DMS79 (cell line): ENCODE data around the gene UBR3.
"Not testable (repeated sequence)": the region's sequence is repeated elsewhere in the genome, so short reads cannot be mapped to it uniquely, and the experiment has no call there.

Source experiments
- DNase-seq: peaks from one replicate; lab custom pipeline; 2025; lab: John Stamatoyannopoulos, UW

UBR3 gene

DNA sequence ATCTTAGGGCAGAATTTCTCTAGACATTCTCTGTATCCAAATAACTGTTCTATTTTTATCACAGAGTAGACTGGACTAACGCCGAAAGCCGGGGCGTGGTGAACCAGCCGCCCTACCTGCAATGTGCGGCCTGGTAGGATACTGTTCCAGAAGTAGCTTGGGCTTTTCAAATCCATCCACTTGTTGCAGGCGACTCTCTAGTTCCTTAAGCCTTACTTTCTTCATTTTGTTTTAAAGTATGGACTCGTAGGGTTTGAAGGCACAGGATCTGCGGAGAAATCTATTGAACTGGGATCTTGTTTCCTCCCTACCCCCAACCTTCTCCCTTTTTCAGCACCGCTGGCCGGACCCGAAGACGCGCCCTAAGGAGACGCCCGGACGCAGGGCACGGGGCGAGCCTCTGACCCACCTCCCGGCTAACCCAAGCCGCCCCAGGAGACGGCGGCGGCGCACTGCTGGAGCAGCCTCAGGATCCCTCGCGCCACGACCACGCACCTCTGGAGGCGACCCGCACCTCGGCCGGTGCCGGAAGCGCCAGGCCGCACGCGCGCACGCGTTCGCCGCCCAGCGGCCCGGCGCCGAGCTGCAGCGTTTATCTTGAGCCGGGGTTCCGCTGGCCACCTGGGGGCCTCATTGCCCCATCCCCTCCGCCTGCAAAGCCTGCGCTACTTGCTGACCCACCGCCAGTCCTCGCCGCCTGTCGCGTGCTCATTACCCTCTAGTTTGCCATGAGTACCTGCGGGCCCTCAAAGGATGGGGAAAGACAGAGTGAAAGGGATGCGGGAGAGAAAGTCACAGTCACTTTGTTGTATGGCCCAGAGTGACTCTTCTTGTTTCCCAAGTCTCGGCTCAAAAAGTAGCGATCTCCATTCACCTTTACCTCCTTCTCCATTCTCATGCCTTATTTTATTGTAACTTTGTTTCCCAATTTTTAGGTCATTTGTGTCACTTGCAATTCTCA is 2.6 kb upstream of the UBR3 start, which contains the start of gene METTL5:
Gene METTL5, minus strand, starts transcription at position 533 of the 961 bp plus-strand sequence. Its CDS starts 308 bp downstream, at position 225.
- DNase-seq: peak; percentile 50

DNA sequence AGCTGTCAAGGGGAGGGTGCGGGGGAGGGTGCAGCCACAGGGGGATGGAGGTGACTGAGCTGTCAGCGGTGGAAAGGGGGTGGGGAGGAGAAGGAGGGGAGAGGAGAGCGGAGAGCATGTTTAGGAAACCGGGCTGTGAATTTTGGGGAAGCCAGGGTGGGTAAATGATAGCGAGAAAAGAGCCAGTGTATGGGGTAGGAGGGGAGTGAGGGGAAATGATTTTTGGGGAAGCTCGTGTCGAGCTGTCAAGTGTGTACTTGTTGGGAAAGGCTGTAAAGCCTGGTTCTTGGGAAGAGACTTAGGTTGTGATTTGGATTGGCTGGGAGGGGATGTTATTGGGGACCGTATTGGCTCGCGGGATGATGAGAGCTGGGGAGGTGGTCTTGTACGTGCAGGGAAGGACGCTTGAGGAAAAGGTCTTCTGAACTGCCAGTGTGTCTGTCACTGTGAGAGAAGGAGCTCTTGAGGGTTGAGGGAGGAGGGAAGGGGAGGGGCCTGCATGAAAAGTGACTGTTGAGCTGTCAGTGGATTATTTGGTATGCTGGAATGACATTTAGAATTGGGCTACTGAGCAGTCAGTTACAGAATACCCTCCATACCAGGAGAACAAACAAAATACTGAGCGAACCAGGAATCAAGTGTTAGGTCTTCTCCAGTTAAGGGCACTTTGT is 1.0 kb downstream of the UBR3 start:
- DNase-seq: peak; percentile 17

DNA sequence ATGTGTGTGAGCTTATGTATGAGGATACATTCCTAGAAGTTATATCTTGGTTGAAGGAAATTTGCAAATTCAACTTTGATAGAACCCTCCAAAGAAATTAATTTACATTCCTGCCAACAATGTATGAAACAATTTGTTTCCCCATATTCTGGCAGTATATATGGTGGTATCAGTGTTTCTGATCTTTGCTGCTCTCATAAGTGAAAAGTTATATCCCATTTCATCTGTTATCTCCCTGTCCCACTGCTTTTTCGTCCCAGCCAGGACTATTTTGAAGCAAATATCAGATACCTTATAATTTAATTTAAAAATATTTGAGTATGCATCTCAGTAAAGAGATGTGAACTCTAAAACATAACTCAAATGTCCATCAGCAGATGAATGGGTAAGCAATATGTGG is 7.1 kb downstream of the UBR3 start:
- no peak for DNase-seq

DNA sequence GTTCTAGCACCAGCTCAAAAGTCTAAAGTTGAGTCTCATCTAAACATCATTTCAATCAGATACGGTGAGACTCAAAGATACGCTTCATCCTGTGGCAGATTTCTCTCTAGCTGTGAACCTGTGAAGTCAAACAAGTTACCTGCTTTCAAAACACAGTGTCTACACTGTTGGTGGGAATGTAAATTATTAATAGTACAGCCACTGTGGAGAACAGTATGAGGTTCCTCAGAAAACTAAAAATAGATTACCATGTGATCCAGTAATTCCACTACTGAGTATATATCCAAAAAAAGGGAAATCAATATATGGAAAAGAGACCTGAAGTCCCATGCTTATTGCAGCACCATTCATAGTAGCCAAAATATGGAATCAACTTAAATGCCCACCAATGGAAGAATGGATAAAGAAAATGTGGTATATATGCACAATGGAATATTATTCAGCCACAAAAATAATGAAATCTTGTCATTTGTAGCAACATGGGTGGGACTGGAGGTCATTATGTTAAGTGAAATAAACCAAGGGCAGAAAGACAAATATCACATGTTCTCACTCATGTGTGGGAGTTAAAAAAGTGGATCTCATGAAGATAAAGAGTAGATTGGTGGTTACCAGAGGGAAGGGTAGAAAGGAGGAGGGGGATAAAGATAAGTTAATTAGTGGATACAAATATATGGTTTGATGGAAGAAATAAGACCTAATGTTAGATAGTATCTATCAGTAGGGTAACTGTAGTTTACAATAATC is 11.7 kb downstream of the UBR3 start:
- DNase-seq: no peak

DNA sequence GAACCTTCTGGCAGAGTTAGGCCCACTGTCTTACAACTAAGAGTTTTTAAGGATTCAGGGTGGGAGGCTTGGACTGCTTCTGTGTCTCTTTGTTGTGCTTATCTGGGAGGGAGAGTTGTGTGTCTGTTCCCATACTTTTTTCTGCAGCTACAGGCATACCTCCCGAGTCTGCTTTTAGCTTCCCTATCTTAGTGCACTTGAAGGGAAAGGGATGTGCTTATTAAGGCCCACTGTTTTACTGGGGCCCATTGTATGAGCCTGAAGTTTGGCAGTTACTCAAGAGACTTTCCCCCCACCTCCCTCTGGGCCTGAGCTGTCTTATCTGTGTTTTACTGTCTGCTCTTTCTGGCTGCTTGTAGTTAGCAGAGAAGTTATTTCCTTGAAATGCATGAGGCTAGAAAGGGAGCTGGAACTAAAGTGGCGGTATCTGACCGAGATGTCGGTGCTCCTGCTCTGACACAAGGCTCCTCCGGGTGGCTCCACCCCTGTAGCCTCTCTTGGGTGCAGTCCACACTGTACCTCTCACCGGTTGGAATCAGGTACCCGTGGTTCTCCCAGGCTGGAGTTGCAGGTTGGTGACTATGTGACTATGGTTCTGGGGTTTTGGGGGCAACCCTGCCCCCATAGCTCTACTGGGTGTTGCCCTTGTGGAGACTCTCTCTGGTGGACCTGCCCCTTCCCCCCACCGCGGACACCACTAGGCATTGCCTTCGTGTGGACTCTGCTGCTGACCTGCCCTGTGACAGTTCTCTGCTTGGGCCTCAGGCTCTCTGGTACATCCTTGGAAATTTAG is 12.9 kb downstream of the UBR3 start:
- DNase-seq: no peak

DNA sequence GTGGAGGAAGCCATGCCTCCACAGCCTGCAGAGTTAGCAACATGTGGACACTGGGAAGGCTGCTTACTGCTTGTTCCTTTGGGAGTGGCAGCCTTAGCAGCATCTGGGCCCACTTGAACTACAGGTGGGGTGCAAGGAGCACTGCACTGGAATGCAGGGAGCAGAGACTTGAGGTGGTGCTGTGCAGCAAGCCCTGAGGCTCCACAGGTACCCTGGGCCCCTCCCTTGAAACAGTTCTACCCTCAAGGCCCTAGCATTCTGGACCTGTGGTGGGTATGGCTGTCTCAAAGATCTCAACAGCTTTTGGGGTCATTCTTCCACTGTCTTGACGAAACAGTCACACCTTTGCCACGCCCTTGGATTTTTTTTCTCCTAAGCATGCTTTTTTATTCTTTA is 13.5 kb downstream of the UBR3 start:
- DNase-seq: no peak

DNA sequence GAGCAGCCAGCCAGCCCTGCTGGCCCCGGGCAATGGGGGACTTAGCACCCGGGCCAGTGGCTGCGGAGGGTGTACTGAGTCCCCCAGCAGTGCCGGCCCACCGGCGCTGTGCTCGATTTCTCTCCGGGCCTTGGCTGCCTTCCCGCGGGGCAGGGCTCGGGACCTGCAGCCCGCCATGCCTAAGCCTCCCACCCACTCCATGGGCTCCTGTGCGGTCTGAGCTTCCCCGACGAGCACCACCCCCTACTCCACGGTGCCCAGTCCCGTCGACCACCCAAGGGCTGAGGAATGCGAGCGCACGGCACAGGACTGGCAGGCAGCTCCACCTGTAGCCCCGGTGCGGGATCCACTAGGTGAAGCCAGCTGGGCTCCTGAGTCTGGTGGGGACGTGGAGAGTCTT is 14.4 kb downstream of the UBR3 start:
- DNase-seq: not testable (repeated sequence)

DNA sequence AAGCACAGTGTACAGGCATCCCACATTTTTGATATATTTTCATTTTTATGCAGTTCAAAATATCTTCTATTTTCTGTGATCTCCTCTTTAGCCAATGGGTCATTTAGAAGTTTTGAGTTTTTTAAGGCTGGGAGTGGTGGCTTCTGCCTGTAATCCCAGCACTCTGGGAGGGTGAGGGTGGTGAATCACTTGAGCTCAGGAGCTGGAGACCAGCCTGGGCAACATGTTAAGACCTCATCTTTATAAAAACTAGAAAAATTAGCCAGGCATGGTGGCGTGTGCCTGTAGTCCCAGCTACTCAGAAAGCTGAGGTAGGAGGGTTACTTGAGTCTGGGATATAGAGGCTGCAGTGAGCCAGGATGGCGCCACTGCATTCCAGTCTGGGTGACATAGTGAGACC is 17.8 kb downstream of the UBR3 start:
- DNase-seq: no peak

DNA sequence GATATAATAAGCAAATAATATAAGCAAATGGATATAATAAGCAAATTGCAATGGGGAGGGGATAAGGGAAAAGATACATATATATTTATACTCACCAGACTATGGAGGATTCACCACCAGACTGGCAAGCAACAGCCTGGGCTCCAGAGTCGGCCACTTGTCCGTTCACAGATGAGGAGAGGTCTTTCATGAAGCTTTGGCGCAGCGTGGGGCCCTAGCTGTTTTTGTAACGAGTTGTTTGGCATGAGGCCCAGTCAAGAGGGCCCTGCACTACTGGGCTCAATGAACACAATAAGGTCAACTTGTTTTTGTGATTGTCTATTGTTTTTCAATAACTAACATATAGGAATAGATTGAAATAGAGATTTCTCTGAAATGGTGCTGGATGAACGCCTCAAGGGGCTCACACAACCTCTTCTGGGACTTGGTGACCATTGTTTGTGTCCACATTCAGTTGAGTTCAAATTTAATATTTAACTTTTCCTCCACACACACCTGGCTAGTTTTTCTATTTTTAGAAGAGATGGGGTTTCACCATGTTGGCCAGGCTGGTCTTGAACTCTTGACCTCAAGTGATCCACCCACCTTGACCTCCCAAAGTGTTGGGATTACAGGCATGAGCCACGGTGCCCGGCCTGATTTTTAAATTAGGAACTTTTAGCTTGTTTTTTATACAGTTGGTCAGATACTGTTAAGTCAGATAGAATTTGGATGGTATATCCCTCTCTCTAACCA is 21.9 kb downstream of the UBR3 start:
- DNase-seq: peak; percentile 6

DNA sequence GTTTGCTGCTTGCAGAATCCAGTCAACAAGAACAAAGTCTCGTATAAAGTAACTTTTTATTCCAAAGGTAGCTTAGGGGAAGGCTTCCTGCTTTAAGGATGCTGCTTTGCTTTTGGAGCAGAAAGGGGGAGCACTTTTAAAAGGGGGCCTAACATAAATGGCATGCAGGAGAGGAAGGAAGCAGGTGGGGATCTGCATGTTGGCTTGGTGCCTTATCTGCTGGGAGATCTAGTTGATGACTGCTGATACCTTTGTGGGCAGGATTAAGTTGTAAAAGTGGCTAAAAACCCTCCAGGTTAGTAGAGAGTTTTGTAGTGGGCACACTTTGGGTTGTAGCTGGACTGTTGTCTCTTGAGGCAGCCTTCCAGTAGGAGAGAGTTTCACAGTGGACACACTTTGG is 22.5 kb downstream of the UBR3 start:
- DNase-seq: no peak

DNA sequence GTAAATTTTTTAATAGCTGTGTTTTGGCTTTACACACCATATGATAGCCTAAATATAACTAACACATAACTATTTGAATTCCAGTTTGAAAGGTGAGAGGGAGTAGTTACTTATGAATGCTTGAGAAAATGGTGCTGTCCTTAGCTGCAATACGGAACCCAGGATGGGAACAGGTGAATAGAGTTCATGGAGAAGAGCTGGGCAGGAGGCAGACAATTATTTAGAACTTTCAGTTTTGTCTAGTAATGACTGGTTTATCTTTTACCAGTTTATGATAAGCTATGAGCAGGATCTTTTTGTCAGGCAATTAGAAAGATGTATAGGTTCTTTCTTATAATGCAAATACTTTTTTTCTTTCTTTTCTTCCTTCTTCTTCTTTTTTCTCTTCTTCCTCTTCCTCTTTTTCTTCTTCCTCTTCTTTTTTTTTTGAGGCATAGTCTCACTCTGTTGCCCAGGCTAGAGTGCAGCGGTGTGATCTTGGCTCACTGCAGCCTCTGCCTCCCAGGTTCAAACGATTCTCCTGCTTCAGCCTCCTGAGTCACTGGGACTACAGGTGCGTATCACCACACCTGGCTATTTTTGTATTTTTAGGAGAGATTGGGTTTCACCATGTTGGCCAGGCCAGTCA is 25.9 kb downstream of the UBR3 start:
- no peak for DNase-seq

DNA sequence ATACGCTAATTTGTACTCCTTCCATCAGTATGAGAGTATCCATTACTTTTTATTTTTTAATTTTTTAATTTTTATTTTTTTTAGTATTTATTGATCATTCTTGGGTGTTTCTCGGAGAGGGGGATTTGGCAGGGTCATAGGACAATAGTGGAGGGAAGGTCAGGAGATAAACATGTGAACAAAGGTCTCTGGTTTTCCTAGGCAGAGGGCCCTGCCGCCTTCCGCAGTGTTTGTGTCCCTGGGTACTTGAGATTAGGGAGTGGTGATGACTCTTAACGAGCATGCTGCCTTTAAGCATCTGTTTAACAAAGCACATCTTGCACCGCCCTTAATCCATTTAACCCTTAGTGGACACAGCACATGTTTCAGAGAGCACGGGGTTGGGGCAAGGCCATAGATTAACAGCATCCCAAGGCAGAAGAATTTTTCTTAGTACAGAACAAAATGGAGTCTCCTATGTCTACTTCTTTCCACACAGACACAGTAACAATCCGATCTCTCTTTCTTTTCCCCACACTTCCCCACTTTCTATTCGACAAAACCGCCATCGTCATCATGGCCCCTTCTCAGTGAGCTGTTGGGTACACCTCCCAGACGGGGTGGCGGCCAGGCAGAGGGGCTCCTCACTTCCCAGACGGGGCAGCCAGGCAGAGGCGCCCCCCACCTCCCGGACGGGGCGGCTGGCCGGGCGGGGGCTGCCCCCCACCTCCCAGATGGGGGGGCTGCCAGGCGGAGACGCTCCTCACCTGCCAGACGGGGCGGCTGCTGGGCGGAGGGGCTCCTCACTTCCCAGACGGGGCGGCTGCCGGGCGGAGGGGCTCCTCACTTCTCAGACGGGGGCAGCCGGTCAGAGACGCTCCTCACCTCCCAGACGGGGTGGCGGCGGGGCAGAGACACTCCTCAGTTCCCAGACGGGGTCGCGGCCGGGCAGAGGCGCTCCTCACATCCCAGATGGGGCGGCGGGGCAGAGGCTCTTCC is 28.3 kb downstream of the UBR3 start:
- not testable (repeated sequence) for DNase-seq

DNA sequence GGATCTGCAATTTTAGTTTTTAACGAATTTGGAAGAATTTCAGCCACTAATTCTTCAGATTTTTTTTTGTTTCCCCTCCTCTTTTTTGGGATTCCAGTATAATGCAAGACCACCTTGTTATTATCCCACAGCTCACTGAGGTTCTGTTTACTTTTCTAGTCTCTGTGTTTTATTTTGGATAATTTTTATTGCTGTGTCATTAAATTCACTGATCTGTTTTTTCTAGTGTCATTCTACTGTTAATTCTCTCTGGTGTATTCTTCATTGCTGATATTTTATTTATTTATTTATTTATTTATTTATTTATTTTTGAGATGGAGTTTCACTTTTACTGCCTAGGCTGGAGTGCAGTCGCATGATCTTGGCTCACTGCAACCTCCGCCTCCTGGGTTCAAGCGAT is 32.2 kb downstream of the UBR3 start:
- no peak for DNase-seq

DNA sequence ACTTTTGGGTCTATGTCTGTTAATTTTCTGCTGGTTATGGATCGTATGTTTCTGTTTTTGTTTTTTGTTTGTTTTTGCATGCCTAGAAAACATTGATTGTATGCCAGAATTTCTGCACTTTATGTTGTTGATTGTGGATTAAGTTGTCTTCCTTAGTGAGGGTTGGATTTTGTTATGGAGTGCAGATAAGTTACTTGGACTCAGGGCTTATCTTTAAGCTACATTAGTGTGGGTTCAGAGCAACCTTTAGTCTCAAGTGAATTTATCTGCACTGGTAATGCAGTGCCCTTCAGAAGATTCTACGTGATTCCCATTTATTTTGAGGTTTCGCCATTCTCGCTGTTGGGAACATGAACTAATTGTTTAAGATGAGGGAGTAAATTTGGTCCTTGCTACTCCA is 32.9 kb downstream of the UBR3 start:
- no peak for DNase-seq

DNA sequence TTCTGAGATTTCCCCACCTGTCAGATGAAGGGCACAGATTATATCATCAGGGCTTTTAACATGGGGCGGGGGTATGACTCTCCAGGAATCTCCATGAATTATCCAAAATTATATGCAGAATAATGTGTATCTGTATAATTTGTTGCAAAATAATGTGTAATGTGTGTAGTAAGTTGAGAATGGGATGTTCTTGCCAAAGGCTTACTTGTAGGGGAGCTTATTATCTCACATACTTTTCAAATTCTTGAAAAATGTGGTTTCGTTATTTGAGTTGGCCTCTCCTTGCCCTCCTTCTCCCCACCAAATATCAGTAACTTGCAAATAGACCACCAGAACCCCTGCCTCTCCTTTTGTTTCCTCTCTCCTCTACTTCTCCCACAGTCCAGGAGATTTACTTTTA is 35.6 kb downstream of the UBR3 start:
- DNase-seq: no peak

DNA sequence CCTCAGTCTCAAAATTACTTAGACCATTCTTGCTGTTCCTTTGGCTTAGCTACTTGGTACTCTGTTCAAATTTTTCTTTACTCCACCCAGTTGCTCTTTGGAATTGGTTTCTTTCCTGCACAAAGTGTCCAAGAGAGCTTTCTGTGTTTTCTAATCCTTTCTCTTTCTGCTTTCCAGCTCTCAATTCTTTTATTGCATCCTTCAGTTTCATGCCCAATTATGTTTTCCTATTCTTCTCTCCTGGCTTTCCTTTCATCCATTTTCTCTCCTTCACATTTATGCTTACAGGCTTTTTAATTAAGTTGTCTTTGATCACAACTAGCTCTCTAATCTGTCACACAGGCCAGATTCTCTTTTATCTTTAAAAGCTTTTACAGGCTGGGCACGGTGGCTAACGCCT is 38.2 kb downstream of the UBR3 start:
- DNase-seq: no peak

DNA sequence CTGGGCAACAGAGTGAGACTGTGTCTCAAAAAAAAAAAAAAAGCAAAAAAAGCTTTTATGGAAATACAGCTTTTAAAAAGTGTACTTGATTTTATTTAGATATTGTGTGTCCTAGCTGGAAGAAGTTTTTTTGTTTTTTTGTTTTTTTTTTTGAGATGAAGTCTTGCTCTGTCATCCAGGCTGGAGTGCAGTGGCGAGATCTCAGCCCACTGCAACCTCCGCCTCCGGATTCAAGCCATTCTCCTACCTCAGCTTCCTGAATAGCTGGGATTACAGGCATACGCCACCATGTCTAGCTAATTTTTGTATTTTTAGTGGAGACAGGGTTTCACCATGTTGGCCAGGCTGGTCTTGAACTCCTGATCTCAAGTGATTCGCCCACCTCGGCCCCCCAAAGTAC is 39.0 kb downstream of the UBR3 start:
- DNase-seq: not testable (repeated sequence)

DNA sequence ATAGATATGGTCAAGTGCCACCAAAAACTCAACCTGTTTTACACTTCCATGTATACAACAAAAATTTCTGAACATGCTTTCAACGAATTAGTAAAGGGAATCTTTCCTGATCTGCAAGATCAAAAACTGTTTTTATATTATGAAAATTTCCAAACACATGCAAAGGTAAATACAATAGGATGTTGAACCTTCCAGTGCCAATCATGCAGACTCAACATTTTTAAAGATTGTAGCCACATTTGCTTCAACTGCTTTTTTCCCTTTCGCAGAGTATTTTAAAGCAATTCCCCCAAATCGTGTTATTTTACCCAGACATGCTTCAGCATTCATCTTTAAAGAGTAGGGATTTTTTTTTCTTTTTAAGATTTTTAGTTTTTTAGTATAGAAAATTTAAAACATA is 40.3 kb downstream of the UBR3 start:
- DNase-seq: no peak

DNA sequence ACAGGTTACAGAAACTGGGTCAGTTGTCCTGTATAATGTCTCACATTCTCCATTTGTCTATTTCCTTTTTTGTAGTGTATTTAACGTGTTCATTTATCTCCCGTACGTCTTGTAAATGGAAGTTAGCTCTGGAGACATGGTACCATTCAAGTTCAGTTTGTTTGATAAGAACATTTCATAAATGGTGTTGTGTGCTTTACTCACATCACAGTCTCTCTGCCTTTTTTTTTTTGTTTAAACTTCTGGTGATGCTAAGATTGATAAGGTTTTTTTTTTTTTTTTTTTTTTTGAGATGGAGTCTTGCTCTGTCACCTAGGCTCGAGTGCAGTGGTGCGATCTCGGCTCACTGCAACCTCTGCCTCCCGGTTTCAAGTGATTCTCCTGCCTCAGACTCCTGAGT is 41.7 kb downstream of the UBR3 start:
- no peak for DNase-seq
